ENCODE measurements around the gene TARDBP. TPM values are rescaled to one million over a fixed set of nuclear protein-coding genes. Genes with fewer than 3 reads are reported as not detected.
"Not testable (repeated sequence)": the region's sequence is repeated elsewhere in the genome, so short reads cannot be mapped to it uniquely, and the experiment has no call there.

The TARDBP gene
- total RNA-seq, 1 experiment from 2014 or later: 70.3 TPM

GRCh38 chr1:10989920-10990516 is 22.4 kb upstream of the TARDBP start:
- in situ Hi-C loops (cut with HindIII; ENCODE audit: low sequenced_read_pairs): not testable (repeated sequence)

DNA sequence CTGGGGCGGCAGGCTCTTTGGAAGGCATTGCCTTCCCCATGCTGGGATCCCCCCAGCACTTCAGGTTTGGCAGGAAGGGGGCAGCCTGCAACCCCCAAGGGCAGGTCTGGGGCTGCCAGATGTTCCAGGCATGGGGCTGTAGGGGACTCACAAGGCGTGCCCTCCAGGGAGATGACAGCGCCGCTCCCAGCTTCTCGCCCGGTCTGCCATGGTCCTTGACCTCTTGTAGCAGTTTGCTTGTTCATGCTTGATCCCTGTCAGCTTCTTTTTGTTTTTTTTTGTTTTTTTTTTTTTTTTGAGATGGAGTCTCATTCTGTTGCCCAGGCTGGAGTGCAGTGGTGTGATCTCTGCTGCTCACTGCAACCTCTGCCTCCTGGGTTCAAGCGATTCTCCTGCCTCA is 21.6 kb upstream of the TARDBP start:
- no peak for DNase-seq (ENCODE audit: low spot score)
- in situ Hi-C loops (cut with HindIII; ENCODE audit: low sequenced_read_pairs): no loop called here

More at GRCh38 chr1:10989920-10990516, 22.4 kb upstream of the TARDBP start:
- not testable (repeated sequence) for DNase-seq (ENCODE audit: low spot score)

DNA sequence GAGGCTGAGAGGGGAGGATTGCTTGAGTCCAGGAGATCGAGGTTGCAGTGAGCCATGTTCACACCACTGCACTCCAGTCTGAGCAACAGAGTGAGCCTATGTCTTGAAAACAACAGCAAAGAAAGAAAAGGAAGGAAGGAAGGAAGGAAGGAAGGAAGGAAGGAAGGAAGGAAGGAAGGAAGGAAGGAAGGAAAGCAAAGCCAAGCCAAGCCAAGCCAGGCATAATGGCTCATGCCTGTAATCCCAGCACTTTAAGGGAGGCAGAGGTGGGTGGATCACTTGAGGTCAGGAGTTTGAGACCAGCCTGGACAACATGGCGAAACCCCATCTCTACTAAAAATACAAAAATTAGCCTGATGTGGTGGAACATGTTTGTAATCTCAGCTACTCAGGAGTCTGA is 20.4 kb upstream of the TARDBP start:
- in situ Hi-C loops (cut with HindIII; ENCODE audit: low sequenced_read_pairs); DNase-seq (ENCODE audit: low spot score): not testable (repeated sequence)

DNA sequence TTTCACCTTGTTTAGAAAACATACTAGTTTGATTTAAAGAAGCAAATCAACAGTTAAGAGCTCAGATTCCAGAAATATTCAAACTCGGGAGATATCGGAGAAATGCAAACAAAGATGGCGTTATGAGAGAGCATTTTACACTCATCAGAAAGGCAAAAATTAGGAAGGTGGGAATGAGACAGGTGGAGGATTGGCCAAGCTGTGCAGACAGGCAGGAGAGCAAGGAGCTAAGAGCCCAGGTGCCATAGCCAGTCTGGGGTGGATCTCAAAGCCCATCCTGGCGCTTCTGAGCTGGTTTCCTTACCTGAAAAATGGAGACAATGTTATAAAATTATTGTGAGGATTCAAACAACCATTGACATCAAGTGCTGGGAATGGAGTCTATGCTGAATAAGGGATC is 19.6 kb upstream of the TARDBP start:
- DNase-seq (ENCODE audit: low spot score): no peak
- in situ Hi-C loops (cut with HindIII; ENCODE audit: low sequenced_read_pairs): no loop called here

GRCh38 chr1:10996100-10996499 is 16.4 kb upstream of the TARDBP start:
- in situ Hi-C loops (cut with HindIII; ENCODE audit: low sequenced_read_pairs): no loop called here
- no peak for DNase-seq (ENCODE audit: low spot score)

- no peak for DNase-seq (ENCODE audit: low spot score)
- in situ Hi-C loops (cut with HindIII; ENCODE audit: low sequenced_read_pairs): no loop called here
Measured at GRCh38 chr1:11000526-11000925, 11.9 kb upstream of the TARDBP start.

- DNase-seq (ENCODE audit: low spot score): no peak
- in situ Hi-C loops (cut with HindIII; ENCODE audit: low sequenced_read_pairs): no loop called here
Measured at GRCh38 chr1:11013160-11013531, 692 bp downstream of the TARDBP start.

DNA sequence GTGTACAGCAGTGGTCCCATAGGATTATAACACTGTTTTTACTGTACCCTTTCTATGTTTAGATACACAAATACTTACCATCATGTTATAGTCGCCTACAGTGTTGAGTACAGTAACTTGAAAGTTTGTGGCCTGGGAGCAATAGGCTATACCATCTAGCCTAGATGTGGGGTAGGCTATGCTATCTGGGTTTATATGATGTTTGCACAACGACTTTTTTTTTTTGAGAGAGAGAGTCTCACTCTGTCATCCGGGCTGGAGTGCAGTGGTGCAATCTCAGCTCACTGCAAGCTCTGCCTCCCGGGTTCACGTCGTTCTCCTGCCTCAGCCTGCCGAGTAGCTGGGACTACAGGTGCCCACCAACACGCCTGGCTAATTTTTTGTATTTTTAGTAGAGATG is 6.9 kb downstream of the TARDBP start:
- DNase-seq (ENCODE audit: low spot score); in situ Hi-C loops (cut with HindIII; ENCODE audit: low sequenced_read_pairs): not testable (repeated sequence)

GRCh38 chr1:11019971-11020370 is 7.5 kb downstream of the TARDBP start:
- in situ Hi-C loops (cut with HindIII; ENCODE audit: low sequenced_read_pairs): no loop called here
- no peak for DNase-seq (ENCODE audit: low spot score)

GRCh38 chr1:11023201-11023600 is 10.7 kb downstream of the TARDBP start:
- in situ Hi-C loops (cut with HindIII; ENCODE audit: low sequenced_read_pairs): no loop called here
- no peak for DNase-seq (ENCODE audit: low spot score)

GRCh38 chr1:11024154-11024873 is 11.9 kb downstream of the TARDBP start:
- in situ Hi-C loops (cut with HindIII; ENCODE audit: low sequenced_read_pairs): no loop called here
- no peak for DNase-seq (ENCODE audit: low spot score)

GRCh38 chr1:11024874-11025203 is 12.4 kb downstream of the TARDBP start:
- in situ Hi-C loops (cut with HindIII; ENCODE audit: low sequenced_read_pairs): no loop called here
- DNase-seq (ENCODE audit: low spot score): no peak

DNA sequence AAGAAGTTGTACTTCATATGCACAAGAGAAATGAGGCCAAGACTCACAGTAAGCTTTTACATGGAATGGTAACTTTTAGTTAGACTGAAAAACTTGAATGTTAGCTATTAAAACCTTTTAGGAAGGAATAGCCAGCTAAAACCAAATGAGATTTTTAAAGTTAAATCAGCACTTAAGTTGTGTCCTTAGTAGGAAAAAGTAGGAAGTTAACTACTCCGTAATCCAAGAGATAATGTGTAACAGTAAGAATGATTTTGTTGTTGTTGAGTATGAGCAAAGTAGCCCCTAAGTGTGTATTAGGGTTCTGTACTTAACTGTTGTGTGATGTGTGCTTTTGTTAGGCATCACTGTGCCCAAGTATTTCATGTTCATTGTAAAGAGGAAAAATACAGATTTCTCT is 13.2 kb downstream of the TARDBP start:
- DNase-seq (ENCODE audit: low spot score): no peak
- in situ Hi-C loops (cut with HindIII; ENCODE audit: low sequenced_read_pairs): no loop called here

GRCh38 chr1:11026052-11026451 is 13.6 kb downstream of the TARDBP start:
- no peak for DNase-seq (ENCODE audit: low spot score)
- in situ Hi-C loops (cut with HindIII; ENCODE audit: low sequenced_read_pairs): no loop called here

DNA sequence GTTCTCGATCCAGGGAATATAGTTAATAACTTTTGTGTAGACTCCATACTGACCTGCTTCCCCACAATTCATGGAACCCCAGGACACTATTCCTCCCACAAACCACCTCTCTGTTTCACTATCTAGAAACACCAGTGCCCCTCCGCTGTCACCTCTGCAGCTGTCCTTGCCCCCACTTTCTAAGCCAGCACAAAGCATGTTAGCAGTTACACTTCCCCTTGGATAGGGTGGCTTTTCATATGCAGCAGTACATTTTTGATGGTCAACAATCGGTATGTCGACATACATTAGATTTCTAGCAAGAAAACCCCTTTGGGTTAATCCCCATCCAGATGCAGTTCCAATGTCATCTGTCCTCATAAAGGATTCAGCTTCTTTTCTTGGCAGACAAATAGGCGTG is 14.4 kb downstream of the TARDBP start:
- no peak for DNase-seq (ENCODE audit: low spot score)
- in situ Hi-C loops (cut with HindIII; ENCODE audit: low sequenced_read_pairs): no loop called here

- DNase-seq (ENCODE audit: low spot score): no peak
- in situ Hi-C loops (cut with HindIII; ENCODE audit: low sequenced_read_pairs): no loop called here
Measured at GRCh38 chr1:11027316-11027715, 14.9 kb downstream of the TARDBP start.

GRCh38 chr1:11028018-11028417 is 15.6 kb downstream of the TARDBP start:
- no peak for DNase-seq (ENCODE audit: low spot score)
- in situ Hi-C loops (cut with HindIII; ENCODE audit: low sequenced_read_pairs): no loop called here

DNA sequence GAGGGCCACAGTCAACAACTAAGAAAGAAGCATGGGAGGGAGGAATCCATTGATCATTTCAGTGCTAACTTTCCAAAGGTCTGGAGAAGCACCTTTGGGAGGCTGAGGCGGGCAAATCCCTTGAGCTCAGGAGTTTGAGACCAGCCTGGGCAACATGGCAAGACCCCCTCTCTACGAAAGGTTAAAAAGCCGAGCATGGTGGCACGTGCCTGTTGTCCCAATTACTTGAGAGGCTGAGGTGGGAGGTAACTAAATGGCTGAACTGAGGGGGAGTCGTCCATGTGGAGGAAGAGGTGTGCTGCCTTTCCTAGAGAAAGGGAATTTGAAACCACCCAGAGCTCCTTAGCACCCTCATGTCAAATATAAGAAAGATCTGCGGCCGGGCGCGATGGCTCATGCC is 18.4 kb downstream of the TARDBP start:
- DNase-seq (ENCODE audit: low spot score): no peak
- in situ Hi-C loops (cut with HindIII; ENCODE audit: low sequenced_read_pairs): no loop called here

DNA sequence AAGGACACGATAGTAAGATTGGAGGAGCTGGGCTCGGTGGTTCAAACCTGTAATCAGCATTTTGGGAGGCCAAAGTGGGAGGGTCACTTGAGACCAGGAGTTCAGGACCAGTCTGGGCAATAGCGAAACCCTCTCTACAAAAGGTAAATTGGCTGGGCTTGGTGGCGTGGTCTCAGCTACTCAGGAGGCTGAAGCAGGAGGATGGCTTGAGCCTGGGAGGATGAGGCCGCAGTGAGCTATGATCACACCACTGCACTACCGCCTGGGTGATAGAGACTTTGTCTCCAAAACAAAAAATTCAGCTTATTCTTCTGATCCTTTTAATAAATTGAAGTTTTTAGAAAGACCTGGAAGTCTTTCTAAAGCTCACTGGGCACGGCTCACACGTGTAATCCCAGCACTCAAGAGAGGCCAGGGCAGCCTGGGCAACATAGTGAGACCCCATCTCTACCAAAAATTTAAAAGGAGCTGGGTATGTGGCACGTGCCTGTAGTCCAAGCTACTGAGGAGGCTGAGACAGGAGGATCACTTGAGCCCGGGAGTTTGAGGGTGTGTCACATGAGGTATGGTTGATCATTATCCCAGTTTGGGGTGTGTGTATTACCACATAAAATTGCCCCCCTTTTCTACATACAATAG is 19.3 kb downstream of the TARDBP start:
- in situ Hi-C loops (cut with HindIII; ENCODE audit: low sequenced_read_pairs): no loop called here
- DNase-seq (ENCODE audit: low spot score): no peak

DNA sequence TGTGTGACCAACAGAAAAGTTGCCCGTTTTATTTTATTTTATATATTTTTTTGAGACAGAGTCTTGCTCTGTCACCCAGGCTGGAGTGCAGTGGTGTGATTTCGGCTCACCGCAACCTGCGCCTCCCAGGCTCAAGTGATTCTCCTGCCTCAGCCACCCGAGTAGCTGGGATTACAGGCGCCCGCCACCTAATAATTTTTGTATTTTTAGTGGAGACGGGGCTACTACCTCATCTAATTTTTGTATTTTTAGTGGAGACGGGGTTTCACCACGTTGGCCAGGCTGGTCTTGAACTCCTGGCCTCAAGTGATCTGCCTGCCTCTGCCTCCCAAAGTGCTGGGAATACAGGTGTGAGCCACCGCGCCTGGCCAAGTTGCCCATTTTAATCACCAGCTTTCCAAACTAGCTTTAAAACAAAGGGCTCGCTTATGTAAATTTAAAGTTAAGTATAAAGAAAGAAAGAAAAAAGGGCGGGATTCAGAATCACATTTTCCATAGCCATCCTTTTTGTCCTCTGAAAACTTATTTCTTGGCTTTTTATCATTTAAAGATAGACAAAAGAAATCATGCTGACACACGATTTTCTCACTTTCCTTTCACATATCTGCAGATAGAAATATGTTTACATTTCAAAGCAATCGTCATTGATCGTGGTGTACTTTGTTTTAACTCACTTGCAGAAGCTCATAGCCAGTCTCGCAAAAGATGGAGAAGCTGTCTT is 24.7 kb downstream of the TARDBP start:
- in situ Hi-C loops (cut with HindIII; ENCODE audit: low sequenced_read_pairs); DNase-seq (ENCODE audit: low spot score): not testable (repeated sequence)

Data from G401 (cell line).